BJ (cell line): ENCODE data around the gene NFATC1. TPM values are rescaled to one million over a fixed set of nuclear protein-coding genes. Genes with fewer than 3 reads are reported as not detected.

Experiments used
- CTCF ChIA-PET: fragments of 350-600 bp; formaldehyde crosslinking; extraction: SDS; loops from one replicate; lab custom pipeline; 2021; ENCODE audit warnings: antibody characterized with exemption, inconsistent platforms; lab: Yijun Ruan, JAX
- POLR2A ChIA-PET: fragments of 300-600 bp; sonication (Branson Sonifier 250); formaldehyde crosslinking; extraction: SDS; loops from one replicate; lab custom pipeline; 2021; ENCODE audit warnings: antibody characterized with exemption; lab: Charles Lee
- DNase-seq: peaks from one replicate; pipeline ENCODE4 v3.0.0-alpha.2; 2011; ENCODE audit warnings: low read depth
- H3K27me3 ChIP-seq: 2 replicates; pipeline ENCODE4 v1.6.0; 2011; ENCODE audit warnings: low read length; ENCODE audit not compliant: control insufficient read depth, insufficient read depth
- H3K36me3 ChIP-seq: 2 replicates; pipeline ENCODE4 v1.5.1; 2011; ENCODE audit warnings: low read length; ENCODE audit not compliant: control insufficient read depth, insufficient read depth
- H3K4me3 ChIP-seq: 2 replicates; pipeline ENCODE4 v1.5.1; 2011; ENCODE audit warnings: low read depth, mild to moderate bottlenecking, control low read depth, low read length
- CTCF ChIP-seq: IDR thresholded peaks from 2 replicates; pipeline ENCODE4 v1.5.1; 2011; ENCODE audit warnings: low read depth, mild to moderate bottlenecking, control low read depth, inconsistent platforms, low read length, moderate library complexity; ENCODE audit not compliant: insufficient read depth
- polyA plus RNA-seq: library from polyadenylated mRNA; depleted of rRNA; stranded (reverse); fragments of >200 nt; gene quantifications from 2 replicates; pipeline ENCODE4 v1.2.3, GENCODE V29; 2011

NFATC1 gene
- polyA plus RNA-seq, 1 experiment, result 1.2 TPM

- H3K36me3 ChIP-seq, result no peaks in the 10 kb centered on the region
- CTCF ChIA-PET, result no interaction called here
- TF ChIP-seq CTCF, result no peak
- no peaks in the 10 kb centered on the region for H3K27me3 ChIP-seq
- H3K4me3 ChIP-seq, result peak overlapping the region; percentile 57
- DNase-seq, result no peak
- POLR2A ChIA-PET, result no interaction called here
Measured at GRCh38 chr18:79400091-79400590, 4.4 kb downstream of the NFATC1 start.

GRCh38 chr18:79400591-79401381 is 5.1 kb downstream of the NFATC1 start:
- H3K36me3 ChIP-seq, result no peaks in the 10 kb centered on the region
- no peak for DNase-seq
- H3K4me3 ChIP-seq, result peak overlapping the region; percentile 57
- no peak for TF ChIP-seq CTCF
- H3K27me3 ChIP-seq, result no peaks in the 10 kb centered on the region
- ChIA-PET POLR2A (no interaction called here), CTCF (no interaction called here)

- DNase-seq, result no peak
- TF ChIP-seq CTCF, result no peak
- no peaks in the 10 kb centered on the region for H3K36me3 ChIP-seq
- H3K4me3 ChIP-seq, result no peak overlapping the region
- ChIA-PET CTCF (no interaction called here), POLR2A (no interaction called here)
- no peaks in the 10 kb centered on the region for H3K27me3 ChIP-seq
Measured at GRCh38 chr18:79401494-79402208, 5.9 kb downstream of the NFATC1 start.

GRCh38 chr18:79402209-79402576 is 6.5 kb downstream of the NFATC1 start:
- no peak for TF ChIP-seq CTCF
- Histone ChIP-seq H3K4me3 (no peak overlapping the region), H3K27me3 (no peaks in the 10 kb centered on the region), H3K36me3 (no peaks in the 10 kb centered on the region)
- POLR2A ChIA-PET, result no interaction called here
- CTCF ChIA-PET, result interaction anchor here (1.5 kb wide), 1 partner anchor 21 kb away, joined by 4 read pairs; no protein-coding TSS in a partner anchor
- no peak for DNase-seq
